GF-D8 (cell line): ENCODE data around the gene HSD17B8.

Experiments used
- DNase-seq: peaks from one replicate; lab custom pipeline; 2025; lab: John Stamatoyannopoulos, UW

Gene HSD17B8

DNA sequence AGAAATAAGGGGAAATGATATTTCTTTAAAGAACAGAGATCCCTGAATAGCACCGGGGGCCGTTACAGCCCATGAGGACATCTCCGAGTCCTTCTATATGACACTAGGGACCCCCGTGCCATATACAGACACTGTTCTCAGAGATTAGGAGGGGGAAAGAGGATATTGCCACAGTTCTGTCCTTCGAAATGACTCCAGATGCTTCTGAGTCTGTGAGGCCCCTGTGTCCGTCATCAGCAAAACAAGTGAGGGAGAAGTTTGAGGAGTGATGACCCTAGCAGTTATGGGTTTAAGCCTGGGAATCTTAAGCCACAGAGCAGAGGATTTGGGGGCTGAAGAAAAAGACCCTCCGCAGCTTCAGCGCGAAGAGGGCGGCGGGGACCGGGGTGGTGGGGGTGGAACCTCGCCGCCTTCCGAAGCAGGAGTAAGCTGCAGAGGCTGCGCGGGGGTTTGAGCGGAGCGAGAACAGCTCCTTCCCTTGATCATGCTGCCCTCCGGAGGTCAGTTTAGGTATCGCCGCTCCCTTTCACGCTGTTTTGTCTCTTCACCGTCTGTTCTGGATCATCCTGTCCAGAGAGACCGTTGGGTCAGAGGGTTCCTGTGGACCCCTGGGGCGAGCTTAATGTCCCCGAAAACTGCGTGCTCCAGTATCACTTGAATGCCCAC, 43.7 kb downstream of the HSD17B8 start:
- DNase-seq = peak; percentile 54

- DNase-seq = peak; percentile 37
Measured at GRCh38 chr6:33248643-33248931, 44.1 kb downstream of the HSD17B8 start.

GRCh38 chr6:33248932-33249731, 44.7 kb downstream of the HSD17B8 start:
- DNase-seq = peak; percentile 95

DNA sequence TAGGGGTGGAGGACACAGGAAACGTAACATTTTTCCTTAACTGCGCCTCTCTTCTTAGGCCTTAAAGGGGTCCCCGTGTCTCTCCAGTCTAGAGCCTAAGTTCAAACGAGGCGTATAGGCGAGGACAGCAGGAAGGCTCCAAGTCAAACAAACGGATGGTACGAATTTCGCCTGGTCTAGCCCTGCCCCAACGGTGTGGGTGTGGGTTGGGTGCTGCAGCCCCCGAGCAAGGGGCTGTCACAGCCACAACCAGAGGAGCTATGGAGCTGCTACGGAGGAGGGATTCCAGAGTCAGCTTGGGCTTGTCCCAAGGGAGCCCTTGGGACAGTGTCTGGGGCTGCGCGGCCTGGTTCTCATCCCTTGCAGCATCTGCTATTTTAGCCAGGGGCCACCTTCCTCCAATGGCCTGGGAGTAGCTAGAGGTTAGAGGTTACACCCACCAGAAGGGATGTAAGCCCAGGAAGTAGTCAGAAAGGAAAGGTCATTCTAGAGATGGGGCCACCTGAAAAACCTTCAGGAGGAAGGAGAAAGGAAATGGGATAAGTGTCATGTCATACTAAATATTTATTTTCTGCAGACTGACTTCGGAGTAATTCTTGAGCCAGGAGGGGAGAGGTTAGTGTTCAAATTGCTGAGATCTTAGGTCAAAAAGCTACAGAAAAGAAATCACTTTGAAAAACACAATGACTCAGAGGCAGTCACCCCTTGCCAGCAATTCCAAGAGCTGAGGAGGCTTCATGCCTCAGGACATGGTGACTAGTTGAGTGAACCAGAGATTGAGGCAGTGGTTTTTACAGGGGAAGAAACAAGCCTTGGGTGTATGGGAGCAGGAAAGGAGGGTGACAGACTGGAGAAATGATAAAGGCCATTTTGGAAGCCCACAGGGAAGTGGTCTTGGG, 45.5 kb downstream of the HSD17B8 start:
- no peak for DNase-seq

- no peak for DNase-seq
Measured at GRCh38 chr6:33250731-33251130, 46.3 kb downstream of the HSD17B8 start.

GRCh38 chr6:33251395-33252012, 47.0 kb downstream of the HSD17B8 start:
- DNase-seq = no peak

DNA sequence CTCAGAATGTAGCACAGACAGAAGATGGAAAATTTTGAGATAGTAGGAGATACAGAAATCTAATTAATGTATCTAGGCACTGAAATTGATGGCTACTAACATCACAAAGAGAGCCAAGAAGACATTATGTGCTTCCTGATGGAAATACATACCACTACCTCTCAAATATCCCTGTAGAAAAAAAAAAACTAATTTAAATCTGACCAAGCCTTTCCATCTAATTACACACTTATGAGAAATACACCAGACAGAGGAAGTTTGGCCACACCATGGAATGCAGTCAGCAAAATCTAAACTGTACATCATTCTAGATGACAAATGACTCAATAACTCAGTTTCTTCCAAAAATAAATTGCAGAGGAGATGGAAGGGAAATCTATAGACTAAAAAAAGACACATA, 48.3 kb downstream of the HSD17B8 start:
- DNase-seq = no peak

- DNase-seq = no peak
Measured at GRCh38 chr6:33254591-33254990, 50.1 kb downstream of the HSD17B8 start.
